ENCODE data around the gene NTM. TPM values are rescaled to one million over a fixed set of nuclear protein-coding genes. Genes with fewer than 3 reads are reported as not detected.

NTM gene
- total and polyA plus RNA-seq, 12 donors = 0.26 to 11.5 (median 4.0) TPM

GRCh38 chr11:132154781-132155180, 784.4 kb downstream of the NTM start:
- TF ChIP-seq, protein P1, sequence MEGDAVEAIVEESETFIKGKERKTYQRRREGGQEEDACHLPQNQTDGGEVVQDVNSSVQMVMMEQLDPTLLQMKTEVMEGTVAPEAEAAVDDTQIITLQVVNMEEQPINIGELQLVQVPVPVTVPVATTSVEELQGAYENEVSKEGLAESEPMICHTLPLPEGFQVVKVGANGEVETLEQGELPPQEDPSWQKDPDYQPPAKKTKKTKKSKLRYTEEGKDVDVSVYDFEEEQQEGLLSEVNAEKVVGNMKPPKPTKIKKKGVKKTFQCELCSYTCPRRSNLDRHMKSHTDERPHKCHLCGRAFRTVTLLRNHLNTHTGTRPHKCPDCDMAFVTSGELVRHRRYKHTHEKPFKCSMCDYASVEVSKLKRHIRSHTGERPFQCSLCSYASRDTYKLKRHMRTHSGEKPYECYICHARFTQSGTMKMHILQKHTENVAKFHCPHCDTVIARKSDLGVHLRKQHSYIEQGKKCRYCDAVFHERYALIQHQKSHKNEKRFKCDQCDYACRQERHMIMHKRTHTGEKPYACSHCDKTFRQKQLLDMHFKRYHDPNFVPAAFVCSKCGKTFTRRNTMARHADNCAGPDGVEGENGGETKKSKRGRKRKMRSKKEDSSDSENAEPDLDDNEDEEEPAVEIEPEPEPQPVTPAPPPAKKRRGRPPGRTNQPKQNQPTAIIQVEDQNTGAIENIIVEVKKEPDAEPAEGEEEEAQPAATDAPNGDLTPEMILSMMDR (IDR thresholded peaks at IDR 0.05) = no peak
- no peak for TF ChIP-seq POLR2A (IDR thresholded peaks at IDR 0.05)
- Histone ChIP-seq H3K36me3 (replicated peaks in 1 of 2) (no peaks in the 10 kb centered on the region), H3K4me3 (no peak overlapping the region), H3K4me1 (replicated peaks in 1 of 2) (no peaks in the 10 kb centered on the region), H3K9me3 (replicated peaks in 1 of 3) (no peaks in the 10 kb centered on the region), H3K27me3 (no peaks in the 10 kb centered on the region), H3K27ac (no peak overlapping the region)
- DNase-seq = no peak
- 83 to 92% (median 86%) methylated on average over 4 of the region's 4 CpGs for WGBS, 4 donors
- intact Hi-C loops (cut with DNase I) = no loop called here

GRCh38 chr11:132158091-132158490, 787.7 kb downstream of the NTM start:
- TF ChIP-seq POLR2A (IDR thresholded peaks at IDR 0.05) = no peak
- TF ChIP-seq, protein P1 (IDR thresholded peaks at IDR 0.05) = no peak
- 88 to 93% (median 91%) methylated on average over 3 of the region's 3 CpGs for WGBS, 4 donors
- H3K27ac ChIP-seq = no peak overlapping the region
- H3K36me3 ChIP-seq (replicated peaks in 1 of 2) = no peaks in the 10 kb centered on the region
- intact Hi-C loops (cut with DNase I) = no loop called here
- no peaks in the 10 kb centered on the region for H3K27me3 ChIP-seq
- H3K9me3 ChIP-seq (replicated peaks in 1 of 3) = no peaks in the 10 kb centered on the region
- H3K4me3 ChIP-seq = no peak overlapping the region
- no peaks in the 10 kb centered on the region for H3K4me1 ChIP-seq (replicated peaks in 1 of 2)
- DNase-seq = no peak

DNA sequence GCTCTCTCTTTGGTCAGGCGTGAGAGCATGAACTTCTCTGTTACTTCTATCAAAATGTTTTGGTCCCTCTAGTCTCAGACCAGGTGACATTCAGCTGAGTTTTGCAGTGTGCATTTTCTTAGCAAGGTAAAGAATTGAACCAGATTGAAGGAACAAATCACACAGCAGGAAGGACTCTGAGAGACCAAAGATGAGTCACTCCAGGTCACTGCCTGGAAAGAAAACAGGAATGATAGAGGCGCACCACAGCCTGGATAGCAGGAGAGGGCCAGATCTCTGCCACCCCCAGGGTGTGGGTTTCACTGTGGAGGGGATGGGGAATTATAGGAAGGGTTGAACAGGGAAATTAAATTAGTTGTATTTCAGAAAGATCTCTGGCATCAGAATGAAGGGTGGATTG, 788.3 kb downstream of the NTM start:
- Histone ChIP-seq H3K27ac (no peak overlapping the region), H3K9me3 (replicated peaks in 1 of 3) (no peaks in the 10 kb centered on the region), H3K4me1 (replicated peaks in 1 of 2) (no peaks in the 10 kb centered on the region), H3K27me3 (no peaks in the 10 kb centered on the region), H3K4me3 (no peak overlapping the region), H3K36me3 (replicated peaks in 1 of 2) (no peaks in the 10 kb centered on the region)
- WGBS, 4 donors = 84 to 93% (median 88%) methylated on average over 2 of the region's 2 CpGs
- TF ChIP-seq, protein P1 (IDR thresholded peaks at IDR 0.05) = no peak
- TF ChIP-seq POLR2A (IDR thresholded peaks at IDR 0.05) = no peak
- no peak for DNase-seq
- intact Hi-C loops (cut with DNase I) = no loop called here

- Histone ChIP-seq H3K4me1 (replicated peaks in 1 of 2) (no peaks in the 10 kb centered on the region), H3K27ac (no peak overlapping the region), H3K4me3 (no peak overlapping the region), H3K9me3 (replicated peaks in 1 of 3) (no peaks in the 10 kb centered on the region), H3K27me3 (no peaks in the 10 kb centered on the region), H3K36me3 (replicated peaks in 1 of 2) (no peaks in the 10 kb centered on the region)
- no peak for DNase-seq
- TF ChIP-seq, protein P1 (IDR thresholded peaks at IDR 0.05) = no peak
- no peak for TF ChIP-seq POLR2A (IDR thresholded peaks at IDR 0.05)
- intact Hi-C loops (cut with DNase I) = no loop called here
- WGBS, 4 donors = 86 to 91% (median 89%) methylated on average over 26 of the region's 26 CpGs
Observed at GRCh38 chr11:132161403-132162078, 791.1 kb downstream of the NTM start.

All from adrenal gland (tissue), 12 donors.